LHCN-M2 (cell line): ENCODE data around the gene SEMA3E. TPM values are rescaled to one million over a fixed set of nuclear protein-coding genes. Genes with fewer than 3 reads are reported as not detected.

Experiments used
- DNase-seq: peaks from one replicate; pipeline ENCODE4 v3.0.0-alpha.2; 2012; ENCODE audit warnings: low read depth
- total RNA-seq: library from RNA; depleted of rRNA; stranded (reverse); fragments of >200 nt; gene quantifications from 2 replicates; pipeline ENCODE4 v1.2.3, GENCODE V29; 2014

Gene SEMA3E
- total RNA-seq, 1 experiment from 2014 or later: 0.98 TPM

- DNase-seq: peak; percentile 61
Observed at GRCh38 chr7:83359108-83359507, 289.8 kb downstream of the SEMA3E start.

- DNase-seq: peak; percentile 14
Observed at GRCh38 chr7:83355143-83355542, 293.8 kb downstream of the SEMA3E start.

- DNase-seq: peak; percentile 71
Observed at GRCh38 chr7:83347945-83348444, 300.9 kb downstream of the SEMA3E start.

- DNase-seq: no peak
Observed at GRCh38 chr7:83339907-83340306, 309.0 kb downstream of the SEMA3E start.

- no peak for DNase-seq
Observed at GRCh38 chr7:83338277-83338950, 310.5 kb downstream of the SEMA3E start.

- DNase-seq: no peak
Observed at GRCh38 chr7:83337050-83337449, 311.9 kb downstream of the SEMA3E start.

GRCh38 chr7:83326223-83326622, 322.7 kb downstream of the SEMA3E start:
- no peak for DNase-seq

GRCh38 chr7:83325083-83325482, 323.9 kb downstream of the SEMA3E start:
- no peak for DNase-seq

- DNase-seq: no peak
Observed at GRCh38 chr7:83324596-83324995, 324.3 kb downstream of the SEMA3E start.

GRCh38 chr7:83321011-83321410, 327.9 kb downstream of the SEMA3E start:
- DNase-seq: no peak

GRCh38 chr7:83313931-83314330, 335.0 kb downstream of the SEMA3E start:
- DNase-seq: no peak
